Erythroblast (primary cell): Measurements from ENCODE around the gene HOXB8.

ENCODE experiments used
- GATA1 ChIP-seq: IDR thresholded peaks from 2 replicates; pipeline ENCODE4 v1.6.1; 2011; ENCODE audit warnings: low read depth, mild to moderate bottlenecking, control low read depth, low read length, moderate library complexity
- POLR2A ChIP-seq: IDR thresholded peaks from 2 replicates; pipeline ENCODE4 v1.6.1; 2011; ENCODE audit warnings: mild to moderate bottlenecking, low read length

DNA sequence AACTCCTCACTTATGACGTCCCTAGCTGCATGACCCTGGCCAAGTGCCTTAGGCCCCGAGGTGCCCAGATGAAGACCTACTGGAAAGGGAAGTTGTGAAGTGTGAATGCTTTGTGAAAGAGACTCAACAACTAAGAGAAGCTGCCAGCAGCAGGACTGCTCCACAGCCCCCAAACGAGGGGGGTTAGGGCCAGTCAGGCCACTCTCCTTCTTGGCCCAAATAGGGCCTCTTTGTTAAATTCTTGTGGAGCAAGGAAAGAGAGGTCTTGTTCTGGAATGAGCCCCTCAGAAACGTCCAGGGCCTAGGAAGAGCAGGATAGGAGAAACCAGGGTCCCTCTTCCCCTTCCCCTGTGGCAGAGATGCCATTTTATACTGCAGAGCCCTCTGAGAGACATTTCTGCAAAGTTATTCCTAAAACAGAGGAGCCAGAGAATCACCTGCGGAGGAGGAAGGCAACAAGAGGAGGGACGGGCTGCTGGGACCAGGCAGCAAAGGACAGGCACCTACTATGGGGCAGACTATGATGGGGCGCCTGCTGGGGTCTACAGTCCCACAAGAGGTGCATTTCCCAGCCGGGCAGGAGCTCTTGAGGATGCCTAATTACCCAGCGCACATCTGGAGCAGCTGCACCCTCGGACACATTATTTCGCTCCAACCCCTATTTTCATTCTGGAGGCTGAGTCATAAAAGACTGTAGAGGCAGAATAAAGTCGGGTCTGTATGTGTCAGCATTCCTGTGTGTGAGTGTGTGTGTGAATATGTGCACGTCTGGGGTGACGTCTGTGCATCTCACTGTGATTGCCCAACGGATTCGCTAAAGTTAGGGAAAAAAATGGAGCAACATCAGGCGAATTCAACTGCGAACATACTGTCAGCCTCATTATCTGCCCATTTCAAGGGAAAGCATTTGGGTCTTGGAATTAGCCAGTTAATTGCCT lies 22.5 kb upstream of the HOXB8 start:
- TF ChIP-seq POLR2A, result no peak
- TF ChIP-seq GATA1, result no peak
